Liver (tissue), 9 donors: Measurements from ENCODE around the gene UHMK1. TPM values are rescaled to one million over a fixed set of nuclear protein-coding genes. Genes with fewer than 3 reads are reported as not detected.
"Not testable (repeated sequence)": the region's sequence is repeated elsewhere in the genome, so short reads cannot be mapped to it uniquely, and the experiment has no call there.

Experiments used
- DNase-seq: peaks from one replicate; pipeline ENCODE4 v3.0.0-alpha.2; 2017; ENCODE audit warnings: low spot score
- H3K27ac ChIP-seq, 2 donors: one replicate each; pipeline ENCODE4 v1.7.0; 2013; ENCODE audit warnings: inconsistent platforms in 2 of 2, low read length in 2 of 2, control low read depth in 1 of 2, low read depth in 1 of 2, mild to moderate bottlenecking in 1 of 2
- H3K27me3 ChIP-seq, 4 donors: one replicate each; pipeline versions ENCODE4 v1.6.1 to v1.7.0; 2013; ENCODE audit warnings: low read length in 3 of 4, inconsistent platforms in 1 of 4, mild to moderate bottlenecking in 1 of 4, moderate library complexity in 1 of 4; ENCODE audit not compliant: control insufficient read depth in 4 of 4, insufficient read depth in 4 of 4
- H3K36me3 ChIP-seq, 4 donors: one replicate each; pipeline versions ENCODE4 v1.6.1 to v1.7.0; 2013; ENCODE audit warnings: low read length in 3 of 4, mild to moderate bottlenecking in 3 of 4, low read depth in 1 of 4, moderate library complexity in 1 of 4; ENCODE audit not compliant: control insufficient read depth in 4 of 4, insufficient read depth in 3 of 4
- H3K4me1 ChIP-seq, 4 donors: one replicate each; pipeline versions ENCODE4 v1.6.1 to v1.7.0; 2013; ENCODE audit warnings: low read length in 3 of 4, mild to moderate bottlenecking in 3 of 4, moderate library complexity in 1 of 4; ENCODE audit not compliant: control insufficient read depth in 4 of 4, insufficient read depth in 4 of 4
- H3K4me3 ChIP-seq, 3 donors: one replicate each; pipeline versions ENCODE4 v1.6.1 to v1.7.0; 2013; ENCODE audit warnings: low read length in 3 of 3, control low read depth in 1 of 3, low read depth in 1 of 3, mild to moderate bottlenecking in 1 of 3
- H3K9ac ChIP-seq, 2 donors: one replicate each; pipeline ENCODE4 v1.7.0; 2013; ENCODE audit warnings: low read length in 2 of 2, mild to moderate bottlenecking in 2 of 2, moderate library complexity in 2 of 2, control low read depth in 1 of 2, low read depth in 1 of 2
- H3K9me3 ChIP-seq, 4 donors: one replicate each; pipeline versions ENCODE4 v1.6.1 to v1.7.0; 2013; ENCODE audit warnings: low read length in 3 of 4; ENCODE audit not compliant: control insufficient read depth in 4 of 4
- EGR1 ChIP-seq, 2 donors: IDR thresholded peaks; 2 replicates each; pipeline ENCODE4 v1.6.1; 2016 to 2018; ENCODE audit warnings: antibody characterized with exemption in 2 of 2, low read depth in 2 of 2
- FOXA1 ChIP-seq: IDR thresholded peaks from 2 replicates; pipeline ENCODE4 v1.6.1; 2016; ENCODE audit warnings: antibody characterized with exemption
- FOXA2 ChIP-seq: IDR thresholded peaks from 2 replicates; pipeline ENCODE4 v1.6.1; 2016; ENCODE audit warnings: antibody characterized with exemption
- GABPA ChIP-seq, 2 donors: IDR thresholded peaks in 1 of 2; conservative IDR thresholded peaks in 1 of 2; 2 replicates each; pipeline ENCODE4 v1.6.1; 2016; ENCODE audit warnings: antibody characterized with exemption in 2 of 2, mild to moderate bottlenecking in 1 of 2, moderate library complexity in 1 of 2
- HNF4A ChIP-seq, 2 donors: conservative IDR thresholded peaks; 2 replicates each; pipeline ENCODE4 v1.6.1; 2016; ENCODE audit warnings: antibody characterized with exemption in 2 of 2, mild to moderate bottlenecking in 2 of 2
- HNF4G ChIP-seq: IDR thresholded peaks from 2 replicates; pipeline ENCODE4 v1.6.1; 2016; ENCODE audit warnings: antibody characterized with exemption
- JUND ChIP-seq, 2 donors: IDR thresholded peaks; 2 replicates each; pipeline ENCODE4 v1.6.1; 2016; ENCODE audit warnings: antibody characterized with exemption in 2 of 2
- NR2F2 ChIP-seq: IDR thresholded peaks from 2 replicates; pipeline ENCODE4 v1.6.1; 2016; ENCODE audit warnings: antibody characterized with exemption
- REST ChIP-seq: IDR thresholded peaks from 2 replicates; pipeline ENCODE4 v1.6.1; 2016; ENCODE audit warnings: antibody characterized with exemption, mild to moderate bottlenecking
- SP1 ChIP-seq: IDR thresholded peaks from 2 replicates; pipeline ENCODE4 v1.6.1; 2018; ENCODE audit warnings: antibody characterized with exemption, mild to moderate bottlenecking
- TAF1 ChIP-seq: conservative IDR thresholded peaks from 2 replicates; pipeline ENCODE4 v1.6.1; 2016; ENCODE audit warnings: antibody characterized with exemption, mild to moderate bottlenecking
- WGBS: extraction: QIAGEN DNeasy Blood & Tissue Kit; methylation state at CpG from one replicate; pipeline ENCODE4 v1.1.7; 2013; 5-methylcytosine and 5-hydroxymethylcytosine counted together
- polyA plus RNA-seq, 2 donors: library from polyadenylated mRNA; stranded (reverse) in 1 of 2; unstranded in 1 of 2; fragments of 200-250 nt in 1 of 2; fragments of >200 nt in 1 of 2; fragmentation: Nextera tagmentation in 1 of 2; extraction: Ambion mirVana in 1 of 2; gene quantifications; one replicate each; pipeline versions ENCODE4 v1.2.1 to v1.2.3, GENCODE V29; 2013 to 2015
- total RNA-seq, 2 donors: library from RNA; depleted of rRNA; stranded (reverse); fragments of >200 nt; gene quantifications; one replicate each; pipeline ENCODE4 v1.2.3, GENCODE V29; 2014
- TF ChIP-seq, protein P1 (sequence below): IDR thresholded peaks from 2 replicates; pipeline ENCODE4 v1.6.1; 2016; ENCODE audit warnings: antibody characterized with exemption
- TF ChIP-seq, protein P2 (sequence below): IDR thresholded peaks from 2 replicates; pipeline ENCODE4 v1.6.1; 2016; ENCODE audit warnings: antibody characterized with exemption
- TF ChIP-seq, protein P3 (sequence below): IDR thresholded peaks from 2 replicates; pipeline ENCODE4 v1.6.1; 2016; ENCODE audit warnings: antibody characterized with exemption
- donor health status: healthy.
- donor health status: healthy.
- donor health status: healthy.
- donor health status: healthy.
- donor health status: healthy.

UHMK1 gene
- total and polyA plus RNA-seq, 4 donors = 15.8 to 64.3 (median 36.9) TPM

GRCh38 chr1:162488219-162488618 lies 9.4 kb upstream of the UHMK1 start:
- TF ChIP-seq, protein P1, sequence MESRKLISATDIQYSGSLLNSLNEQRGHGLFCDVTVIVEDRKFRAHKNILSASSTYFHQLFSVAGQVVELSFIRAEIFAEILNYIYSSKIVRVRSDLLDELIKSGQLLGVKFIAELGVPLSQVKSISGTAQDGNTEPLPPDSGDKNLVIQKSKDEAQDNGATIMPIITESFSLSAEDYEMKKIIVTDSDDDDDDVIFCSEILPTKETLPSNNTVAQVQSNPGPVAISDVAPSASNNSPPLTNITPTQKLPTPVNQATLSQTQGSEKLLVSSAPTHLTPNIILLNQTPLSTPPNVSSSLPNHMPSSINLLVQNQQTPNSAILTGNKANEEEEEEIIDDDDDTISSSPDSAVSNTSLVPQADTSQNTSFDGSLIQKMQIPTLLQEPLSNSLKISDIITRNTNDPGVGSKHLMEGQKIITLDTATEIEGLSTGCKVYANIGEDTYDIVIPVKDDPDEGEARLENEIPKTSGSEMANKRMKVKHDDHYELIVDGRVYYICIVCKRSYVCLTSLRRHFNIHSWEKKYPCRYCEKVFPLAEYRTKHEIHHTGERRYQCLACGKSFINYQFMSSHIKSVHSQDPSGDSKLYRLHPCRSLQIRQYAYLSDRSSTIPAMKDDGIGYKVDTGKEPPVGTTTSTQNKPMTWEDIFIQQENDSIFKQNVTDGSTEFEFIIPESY = no peak
- TF ChIP-seq, protein P2, sequence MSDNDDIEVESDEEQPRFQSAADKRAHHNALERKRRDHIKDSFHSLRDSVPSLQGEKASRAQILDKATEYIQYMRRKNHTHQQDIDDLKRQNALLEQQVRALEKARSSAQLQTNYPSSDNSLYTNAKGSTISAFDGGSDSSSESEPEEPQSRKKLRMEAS = no peak
- no peak for TF ChIP-seq SP1
- TF ChIP-seq REST = no peak
- no peak for TF ChIP-seq TAF1
- no peak for TF ChIP-seq HNF4G
- TF ChIP-seq GABPA (IDR thresholded peaks at IDR 0.05 in 1 of 2, conservative IDR thresholded peaks at IDR 0.05 in 1 of 2) = no peak
- TF ChIP-seq NR2F2 = no peak
- no peak for TF ChIP-seq HNF4A (conservative IDR thresholded peaks at IDR 0.05)
- no peak for TF ChIP-seq EGR1 (IDR thresholded peaks at IDR 0.05; ENCODE audit: low read depth in 2 of 2)
- 61% methylated on average over 3 of the region's 3 CpGs for WGBS
- H3K27ac ChIP-seq = no peak overlapping the region
- no peak for DNase-seq
- H3K4me3 ChIP-seq = no peak overlapping the region
- no peaks in the 10 kb centered on the region for H3K27me3 ChIP-seq
- H3K9ac ChIP-seq = no peak overlapping the region
- no peaks in the 10 kb centered on the region for H3K9me3 ChIP-seq
- no peaks in the 10 kb centered on the region for H3K36me3 ChIP-seq
- H3K4me1 ChIP-seq = no peaks in the 10 kb centered on the region

DNA sequence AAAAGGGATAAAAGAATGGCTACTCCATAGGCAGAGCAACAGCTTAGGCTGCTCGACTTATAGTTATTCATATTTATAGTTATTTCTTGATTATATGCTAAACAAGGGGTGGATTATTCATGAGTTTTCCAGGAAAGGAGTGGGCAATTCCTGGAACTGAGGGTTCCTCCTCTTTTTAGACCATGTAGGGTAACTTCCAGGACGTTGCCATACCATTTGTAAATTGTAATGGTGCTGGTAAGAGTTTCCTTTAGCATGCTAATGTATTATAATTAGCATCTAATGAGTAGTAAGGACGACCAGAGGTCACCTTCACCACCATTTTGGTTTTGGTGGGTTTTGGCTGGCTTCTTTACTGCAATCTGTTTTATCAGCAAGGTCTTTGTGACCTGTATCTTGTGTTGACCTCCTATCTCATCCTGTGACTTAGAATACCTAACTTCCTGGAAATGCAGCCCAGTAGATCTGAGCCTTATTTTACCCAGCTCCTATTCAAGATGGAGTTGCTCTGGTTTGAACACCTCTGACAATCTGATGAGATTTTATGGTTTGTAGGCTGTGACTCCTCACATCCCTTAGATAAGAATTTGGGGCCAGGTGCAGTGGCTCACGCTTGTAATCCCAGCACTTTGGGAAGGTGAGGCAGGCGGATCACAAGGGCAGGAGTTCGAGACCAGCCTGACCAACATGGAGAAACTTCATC lies 1.9 kb upstream of the UHMK1 start:
- WGBS = 79% methylated on average over 6 of the region's 6 CpGs

DNA sequence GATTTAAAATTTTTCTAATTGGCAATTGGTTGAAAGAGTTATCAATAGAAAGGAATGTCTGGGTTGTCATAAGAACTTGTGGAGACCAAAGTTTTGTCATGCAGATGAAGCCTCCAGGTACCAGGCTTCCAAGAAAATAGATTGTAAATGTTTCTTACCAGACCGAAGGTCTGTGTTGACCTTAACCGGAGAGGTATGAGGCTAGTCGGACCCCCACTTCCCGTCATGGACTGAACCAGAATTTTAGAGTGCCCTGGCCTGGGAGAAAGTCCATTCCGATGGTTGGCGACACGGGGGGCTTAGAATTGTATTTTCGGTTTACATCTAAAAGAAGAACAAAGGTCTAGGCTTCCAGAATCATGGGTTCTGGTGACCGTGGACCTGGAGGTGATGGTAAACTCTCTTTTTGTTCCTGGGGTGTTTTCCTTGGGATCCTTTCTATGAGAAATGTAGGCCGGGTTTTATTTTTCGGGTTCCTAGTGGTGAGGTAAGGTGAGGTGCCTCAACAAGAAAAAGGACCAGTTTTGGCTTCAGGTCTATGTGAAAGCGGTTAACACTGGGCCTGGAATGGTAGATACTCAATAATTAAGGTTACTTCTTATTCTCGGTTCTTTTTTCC lies 405 bp upstream of the UHMK1 start:
- peaks cover 2 to 23% (median 15%) of the 10 kb centered on the region in 4 donors for H3K4me1 ChIP-seq
- 57% methylated on average over 13 of the region's 13 CpGs for WGBS
- H3K9me3 ChIP-seq = no peaks in the 10 kb centered on the region
- H3K36me3 ChIP-seq = peaks cover 5 to 9% (median 7%) of the 10 kb centered on the region in 4 donors
- no peaks in the 10 kb centered on the region for H3K27me3 ChIP-seq
- no peak for DNase-seq
- H3K9ac ChIP-seq = peak overlapping the region; percentile 64 to 99
- peak overlapping the region; percentile 79 to 90 for H3K27ac ChIP-seq
- peak overlapping the region; percentile 87 to 98 (median 93) for H3K4me3 ChIP-seq
- TF ChIP-seq SP1 (no peak), JUND (IDR thresholded peaks at IDR 0.05) (no peak), NR2F2 (no peak), FOXA2 (no peak), GABPA (IDR thresholded peaks at IDR 0.05 in 1 of 2, conservative IDR thresholded peaks at IDR 0.05 in 1 of 2) (no peak), HNF4G (no peak), FOXA1 (no peak)
- TF ChIP-seq, protein P1 = no peak
- TF ChIP-seq, protein P3, sequence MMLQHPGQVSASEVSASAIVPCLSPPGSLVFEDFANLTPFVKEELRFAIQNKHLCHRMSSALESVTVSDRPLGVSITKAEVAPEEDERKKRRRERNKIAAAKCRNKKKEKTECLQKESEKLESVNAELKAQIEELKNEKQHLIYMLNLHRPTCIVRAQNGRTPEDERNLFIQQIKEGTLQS = no peak

More for the DNA sequence above, 1.9 kb upstream of the UHMK1 start:
- H3K4me3 ChIP-seq, H3K27ac ChIP-seq, H3K9me3 ChIP-seq, H3K27me3 ChIP-seq, H3K9ac ChIP-seq, H3K36me3 ChIP-seq, DNase-seq: not testable (repeated sequence)
- peaks cover 2 to 23% (median 15%) of the 10 kb centered on the region in 4 donors for H3K4me1 ChIP-seq
